Activated naive CD8-positive, alpha-beta T cell (primary cell): ENCODE results near the gene GALNT2.

ENCODE experiments used
- H3K27ac Mint-ChIP-seq: one replicate; pipeline ENCODE4 v1.8.0; 2021; ENCODE audit warnings: mixed read lengths
- H3K27me3 Mint-ChIP-seq: one replicate; pipeline ENCODE4 v1.8.0; 2021; ENCODE audit warnings: mixed read lengths
- H3K36me3 Mint-ChIP-seq: one replicate; pipeline ENCODE4 v1.8.0; 2021; ENCODE audit warnings: mixed read lengths
- H3K4me1 Mint-ChIP-seq: one replicate; pipeline ENCODE4 v1.8.0; 2021; ENCODE audit warnings: low read depth, mixed read lengths
- H3K4me3 Mint-ChIP-seq: one replicate; pipeline ENCODE4 v1.8.0; 2021; ENCODE audit warnings: mild to moderate bottlenecking, mixed read lengths
- H3K9me3 Mint-ChIP-seq: one replicate; pipeline ENCODE4 v1.8.0; 2021; ENCODE audit warnings: low read depth, mixed read lengths

Gene GALNT2

DNA sequence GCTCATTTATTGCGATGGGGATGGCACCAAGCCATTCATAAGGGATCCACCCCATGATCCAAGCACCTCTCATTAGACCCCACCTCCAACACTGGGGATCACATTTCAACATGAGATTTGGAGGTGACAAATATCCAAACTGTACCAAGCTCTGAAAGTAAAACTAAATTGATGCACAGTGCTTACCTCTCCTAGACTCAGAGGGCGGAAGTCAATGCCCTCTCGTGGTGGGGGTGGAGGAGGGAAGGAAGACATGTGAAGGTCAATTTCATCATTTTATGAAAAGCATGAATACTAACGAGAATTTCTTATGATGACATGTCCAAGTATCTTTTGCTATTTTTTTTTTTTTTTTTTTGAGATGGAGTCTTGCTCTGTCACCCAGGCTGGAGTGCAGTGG is 239.1 kb downstream of the GALNT2 start:
- no peaks in the 10 kb centered on the region for H3K9me3 Mint-ChIP-seq
- peaks cover 1% of the 10 kb centered on the region for H3K27me3 Mint-ChIP-seq
- peaks cover 15% of the 10 kb centered on the region for H3K4me1 Mint-ChIP-seq
- no peak overlapping the region for H3K27ac Mint-ChIP-seq
- H3K4me3 Mint-ChIP-seq, result no peak overlapping the region
- H3K36me3 Mint-ChIP-seq, result no peaks in the 10 kb centered on the region

GRCh38 chr1:230307213-230307612 is 240.2 kb downstream of the GALNT2 start:
- Mint-ChIP-seq H3K9me3 (no peaks in the 10 kb centered on the region), H3K27me3 (peaks cover 1% of the 10 kb centered on the region), H3K36me3 (no peaks in the 10 kb centered on the region), H3K4me3 (no peak overlapping the region), H3K4me1 (peaks cover 15% of the 10 kb centered on the region), H3K27ac (no peak overlapping the region)

DNA sequence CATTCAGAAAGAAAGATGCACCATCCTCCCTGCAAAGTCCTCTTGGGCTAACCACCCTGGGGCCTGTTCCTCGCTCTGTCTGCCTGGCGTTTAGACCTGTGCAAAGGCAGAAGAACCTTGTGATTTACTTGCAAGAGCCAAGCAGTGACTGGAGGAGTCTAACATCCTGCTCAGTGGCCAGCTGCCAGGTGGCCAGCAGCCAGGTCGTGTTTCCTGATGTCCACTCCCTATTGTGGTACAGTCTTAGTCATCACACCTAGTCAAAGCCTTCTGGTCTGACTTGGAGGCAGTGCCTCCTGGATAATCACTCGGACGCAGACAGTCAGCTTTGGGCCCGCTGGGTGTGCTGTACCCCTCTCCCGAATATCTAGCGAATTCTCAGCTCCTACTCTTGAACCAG is 241.0 kb downstream of the GALNT2 start:
- Mint-ChIP-seq H3K36me3 (no peaks in the 10 kb centered on the region), H3K4me1 (peaks cover 15% of the 10 kb centered on the region), H3K4me3 (no peak overlapping the region), H3K27me3 (peaks cover 2% of the 10 kb centered on the region), H3K27ac (no peak overlapping the region), H3K9me3 (no peaks in the 10 kb centered on the region)

DNA sequence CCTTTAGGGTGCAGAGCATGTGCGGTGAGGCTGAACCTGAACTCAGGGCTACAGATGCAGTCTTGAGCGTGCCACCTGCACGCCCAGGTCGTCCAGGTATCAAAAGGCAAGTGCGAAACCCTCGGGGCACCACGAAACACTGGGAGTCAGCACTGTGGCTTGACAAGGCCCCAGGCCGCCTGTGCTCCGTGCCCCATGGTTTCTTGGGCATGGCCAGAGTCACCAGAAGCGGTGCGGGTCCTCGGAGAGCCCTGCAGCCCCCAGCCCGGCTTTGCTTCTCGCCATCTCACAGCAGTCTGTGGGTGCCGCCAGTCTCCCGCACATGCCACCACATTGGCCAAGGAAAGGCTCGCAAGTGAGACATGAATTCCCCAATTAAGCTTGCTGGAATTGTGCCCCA is 241.8 kb downstream of the GALNT2 start:
- H3K9me3 Mint-ChIP-seq, result no peaks in the 10 kb centered on the region
- no peak overlapping the region for H3K4me3 Mint-ChIP-seq
- peaks cover 3% of the 10 kb centered on the region for H3K27me3 Mint-ChIP-seq
- no peak overlapping the region for H3K27ac Mint-ChIP-seq
- no peaks in the 10 kb centered on the region for H3K36me3 Mint-ChIP-seq
- peaks cover 11% of the 10 kb centered on the region for H3K4me1 Mint-ChIP-seq

- no peaks in the 10 kb centered on the region for H3K36me3 Mint-ChIP-seq
- H3K27ac Mint-ChIP-seq, result no peak overlapping the region
- H3K4me1 Mint-ChIP-seq, result peaks cover 8% of the 10 kb centered on the region
- H3K9me3 Mint-ChIP-seq, result no peaks in the 10 kb centered on the region
- peaks cover 3% of the 10 kb centered on the region for H3K27me3 Mint-ChIP-seq
- no peak overlapping the region for H3K4me3 Mint-ChIP-seq
Observed at GRCh38 chr1:230309646-230310177, 242.7 kb downstream of the GALNT2 start.

- H3K9me3 Mint-ChIP-seq, result no peaks in the 10 kb centered on the region
- peaks cover 8% of the 10 kb centered on the region for H3K4me1 Mint-ChIP-seq
- H3K36me3 Mint-ChIP-seq, result no peaks in the 10 kb centered on the region
- peaks cover 3% of the 10 kb centered on the region for H3K27me3 Mint-ChIP-seq
- no peak overlapping the region for H3K4me3 Mint-ChIP-seq
- H3K27ac Mint-ChIP-seq, result peak overlapping the region; percentile 75
Observed at GRCh38 chr1:230310381-230311163, 243.5 kb downstream of the GALNT2 start.

- Mint-ChIP-seq H3K4me3 (no peak overlapping the region), H3K27ac (no peak overlapping the region), H3K9me3 (no peaks in the 10 kb centered on the region), H3K36me3 (no peaks in the 10 kb centered on the region), H3K4me1 (peaks cover 3% of the 10 kb centered on the region), H3K27me3 (peaks cover 3% of the 10 kb centered on the region)
Observed at GRCh38 chr1:230312676-230313075, 245.6 kb downstream of the GALNT2 start.

DNA sequence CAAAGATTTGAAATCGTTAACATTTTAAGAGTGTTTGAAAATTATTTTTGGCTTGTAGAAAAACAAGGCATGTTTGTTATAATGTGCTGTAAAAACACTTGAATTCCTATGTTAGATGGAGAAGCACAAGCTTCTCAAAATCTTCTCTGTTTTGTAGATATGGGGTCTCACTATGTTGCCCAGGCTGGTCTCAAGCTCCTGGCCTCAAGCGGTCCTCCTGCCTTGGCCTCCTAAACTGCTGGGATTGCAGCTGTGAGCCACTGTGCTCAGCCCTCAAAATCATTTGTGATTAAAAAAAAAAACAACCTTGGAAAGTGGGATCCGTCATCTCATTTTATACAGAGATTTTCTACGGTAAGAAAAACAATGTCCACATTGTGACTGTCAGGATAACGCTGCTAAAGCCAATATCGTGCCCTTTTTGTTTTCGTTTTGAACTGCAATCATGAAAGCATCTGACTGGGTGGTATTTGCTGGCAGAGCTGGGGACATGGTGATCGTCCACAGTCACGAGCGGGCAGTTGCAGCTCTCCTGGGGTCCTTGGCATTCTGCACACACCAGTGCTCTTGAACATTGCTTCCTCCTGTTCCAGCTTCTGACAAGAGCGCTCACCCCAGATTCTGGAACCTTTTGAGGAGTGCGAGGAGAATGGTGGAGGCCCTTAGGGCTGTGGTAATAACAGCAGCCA is 246.6 kb downstream of the GALNT2 start:
- H3K4me1 Mint-ChIP-seq, result peaks cover 3% of the 10 kb centered on the region
- no peak overlapping the region for H3K4me3 Mint-ChIP-seq
- H3K27ac Mint-ChIP-seq, result no peak overlapping the region
- H3K9me3 Mint-ChIP-seq, result no peaks in the 10 kb centered on the region
- H3K27me3 Mint-ChIP-seq, result peaks cover 3% of the 10 kb centered on the region
- no peaks in the 10 kb centered on the region for H3K36me3 Mint-ChIP-seq

- H3K27me3 Mint-ChIP-seq, result peaks cover 3% of the 10 kb centered on the region
- no peaks in the 10 kb centered on the region for H3K36me3 Mint-ChIP-seq
- H3K4me3 Mint-ChIP-seq, result no peak overlapping the region
- H3K4me1 Mint-ChIP-seq, result peaks cover 3% of the 10 kb centered on the region
- H3K9me3 Mint-ChIP-seq, result no peaks in the 10 kb centered on the region
- no peak overlapping the region for H3K27ac Mint-ChIP-seq
Observed at GRCh38 chr1:230314142-230314470, 247.1 kb downstream of the GALNT2 start.

DNA sequence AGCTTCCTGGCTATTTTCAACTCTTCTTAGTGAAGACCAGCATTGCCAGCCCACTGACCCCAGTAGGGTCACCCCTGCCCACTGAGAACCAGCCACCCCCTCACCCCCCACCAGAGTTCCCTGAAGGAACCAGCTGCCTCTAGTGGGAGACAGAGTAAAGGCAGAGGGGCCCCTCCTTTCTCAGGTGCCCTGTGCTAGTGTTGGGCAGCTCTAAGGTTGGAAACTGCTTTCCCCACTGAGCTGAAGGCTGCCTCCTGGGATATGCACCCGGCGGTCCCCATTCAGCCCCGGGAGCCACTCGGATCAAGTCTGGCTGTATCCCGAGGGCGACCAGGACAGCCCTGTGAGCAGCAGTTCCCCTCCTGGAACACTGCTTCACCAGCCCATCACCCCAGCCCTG is 248.1 kb downstream of the GALNT2 start:
- H3K27me3 Mint-ChIP-seq, result peaks cover 3% of the 10 kb centered on the region
- peaks cover 3% of the 10 kb centered on the region for H3K4me1 Mint-ChIP-seq
- no peak overlapping the region for H3K4me3 Mint-ChIP-seq
- H3K27ac Mint-ChIP-seq, result no peak overlapping the region
- H3K36me3 Mint-ChIP-seq, result no peaks in the 10 kb centered on the region
- no peaks in the 10 kb centered on the region for H3K9me3 Mint-ChIP-seq

- Mint-ChIP-seq H3K27ac (no peak overlapping the region), H3K9me3 (no peaks in the 10 kb centered on the region), H3K27me3 (peaks cover 2% of the 10 kb centered on the region), H3K4me3 (no peak overlapping the region), H3K4me1 (no peaks in the 10 kb centered on the region), H3K36me3 (no peaks in the 10 kb centered on the region)
Observed at GRCh38 chr1:230316864-230317745, 250.1 kb downstream of the GALNT2 start.

- no peaks in the 10 kb centered on the region for H3K36me3 Mint-ChIP-seq
- H3K27me3 Mint-ChIP-seq, result peaks cover under 1% of the 10 kb centered on the region
- no peaks in the 10 kb centered on the region for H3K9me3 Mint-ChIP-seq
- H3K4me3 Mint-ChIP-seq, result no peak overlapping the region
- H3K4me1 Mint-ChIP-seq, result no peaks in the 10 kb centered on the region
- no peak overlapping the region for H3K27ac Mint-ChIP-seq
Observed at GRCh38 chr1:230317823-230318819, 251.1 kb downstream of the GALNT2 start.

- no peak overlapping the region for H3K4me3 Mint-ChIP-seq
- no peaks in the 10 kb centered on the region for H3K4me1 Mint-ChIP-seq
- H3K27me3 Mint-ChIP-seq, result no peaks in the 10 kb centered on the region
- no peaks in the 10 kb centered on the region for H3K36me3 Mint-ChIP-seq
- H3K27ac Mint-ChIP-seq, result no peak overlapping the region
- H3K9me3 Mint-ChIP-seq, result no peaks in the 10 kb centered on the region
Observed at GRCh38 chr1:230319014-230319747, 252.1 kb downstream of the GALNT2 start.
